B cell (primary cell): ENCODE data around the gene DNAJA3. TPM values are rescaled to one million over a fixed set of nuclear protein-coding genes. Genes with fewer than 3 reads are reported as not detected.

ENCODE experiments used
- ATAC-seq: fragments of 200-7000 bp; cut with Tn5 transposase; one replicate; pipeline ENCODE4 v1.10.0; 2021; ENCODE audit warnings: low read depth, mild to moderate bottlenecking, moderate number of reproducible peaks, moderate library complexity
- CTCF ChIA-PET: fragments of 350-600 bp; sonication (Branson Sonifier 250); formaldehyde crosslinking; loops from one replicate; lab custom pipeline; 2021; ENCODE audit warnings: antibody characterized with exemption, inconsistent platforms; lab: Charles Lee
- POLR2A ChIA-PET: fragments of 350-600 bp; sonication (Branson Sonifier 250); formaldehyde crosslinking; loops from one replicate; lab custom pipeline; 2021; ENCODE audit warnings: antibody characterized with exemption; lab: Charles Lee
- DNase-seq: peaks from one replicate; pipeline ENCODE4 v3.0.0; 2013
- H2AFZ ChIP-seq: 2 replicates; pipeline ENCODE4 v1.6.1; 2012; ENCODE audit warnings: mild to moderate bottlenecking, low read depth, low read length; ENCODE audit not compliant: insufficient read depth, poor library complexity, severe bottlenecking
- H3K27ac ChIP-seq, 2 donors: 1 replicate in 1 of 2; 2 replicates in 1 of 2; pipeline ENCODE4 v1.5.1; 2012 to 2013; ENCODE audit warnings: low read length in 2 of 2, mild to moderate bottlenecking in 2 of 2, moderate library complexity in 1 of 2
- H3K27me3 ChIP-seq, 4 experiments: fragments of 200-600 bp in 1 of 4; sonication (generic) in 1 of 4; replicated peaks in 1 of 4; 1 replicate in 2 of 4; 2 replicates in 2 of 4; pipeline versions ENCODE4 v1.6.1 to v1.7.0; 2013 to 2016; ENCODE audit warnings: low read length in 3 of 4, mild to moderate bottlenecking in 2 of 4, mixed read lengths in 1 of 4, moderate library complexity in 1 of 4; ENCODE audit not compliant: insufficient read depth in 4 of 4, control insufficient read depth in 3 of 4; ENCODE audit errors: control extremely low read depth in 1 of 4
- H3K36me3 ChIP-seq, 2 experiments: replicated peaks in 1 of 2; 1 replicate in 1 of 2; 2 replicates in 1 of 2; pipeline versions ENCODE4 v1.6.1 to v1.7.1; 2013; ENCODE audit warnings: low read length in 1 of 2; ENCODE audit not compliant: insufficient read depth in 2 of 2, control insufficient read depth in 1 of 2; ENCODE audit errors: control extremely low read depth in 1 of 2, extremely low read depth in 1 of 2
- H3K4me1 ChIP-seq, 2 donors: fragments of 200-600 bp in 1 of 2; sonication (generic) in 1 of 2; 1 replicate in 1 of 2; 2 replicates in 1 of 2; pipeline versions ENCODE4 v1.5.1 to v1.6.1; 2013 to 2017; ENCODE audit warnings: low read length in 2 of 2; ENCODE audit not compliant: control insufficient read depth in 2 of 2, insufficient read depth in 2 of 2
- H3K4me2 ChIP-seq: replicated peaks from 2 replicates; pipeline ENCODE3; 2012; ENCODE audit warnings: mild to moderate bottlenecking, low read depth, low read length; ENCODE audit not compliant: poor library complexity, severe bottlenecking
- H3K4me3 ChIP-seq, 5 experiments: fragments of 200-600 bp in 1 of 5; sonication (generic) in 1 of 5; 1 replicate in 3 of 5; 2 replicates in 2 of 5; pipeline versions ENCODE4 v1.5.1 to v1.7.0; 2011 to 2016; ENCODE audit warnings: low read length in 4 of 5, mild to moderate bottlenecking in 4 of 5, low read depth in 2 of 5, control low read depth in 1 of 5, moderate library complexity in 1 of 5; ENCODE audit not compliant: insufficient read depth in 1 of 5; ENCODE audit errors: control extremely low read depth in 1 of 5, extremely low read depth in 1 of 5
- H3K79me2 ChIP-seq: fragments of 200-600 bp; sonication (generic); one replicate; pipeline ENCODE4 v1.6.0; 2016; ENCODE audit warnings: low read length; ENCODE audit not compliant: control insufficient read depth, insufficient read depth
- H3K9ac ChIP-seq: fragments of 200-600 bp; sonication (generic); 2 replicates; pipeline ENCODE4 v1.6.1; 2017; ENCODE audit warnings: mild to moderate bottlenecking, low read length, moderate library complexity
- H3K9me3 ChIP-seq, 3 donors: one replicate each; pipeline versions ENCODE4 v1.6.1 to v1.7.1; 2013; ENCODE audit warnings: low read length in 2 of 3; ENCODE audit not compliant: control insufficient read depth in 2 of 3, insufficient read depth in 1 of 3; ENCODE audit errors: control extremely low read depth in 1 of 3
- H4K20me1 ChIP-seq: 2 replicates; pipeline ENCODE4 v1.6.0; 2012; ENCODE audit warnings: mild to moderate bottlenecking, low read length; ENCODE audit not compliant: insufficient read depth, control insufficient read depth, poor library complexity, severe bottlenecking
- H3K27ac Mint-ChIP-seq: one replicate; pipeline ENCODE4 v1.8.0; 2021; ENCODE audit warnings: mixed read lengths
- H3K27me3 Mint-ChIP-seq: one replicate; pipeline ENCODE4 v1.8.0; 2021; ENCODE audit warnings: mixed read lengths
- H3K4me1 Mint-ChIP-seq: one replicate; pipeline ENCODE4 v1.8.0; 2021; ENCODE audit warnings: mixed read lengths
- H3K4me3 Mint-ChIP-seq: one replicate; pipeline ENCODE4 v1.8.0; 2021; ENCODE audit warnings: mixed read lengths
- H3K9me3 Mint-ChIP-seq: one replicate; pipeline ENCODE4 v1.8.0; 2022; ENCODE audit warnings: mixed read lengths; ENCODE audit not compliant: insufficient read depth
- CTCF ChIP-seq: fragments of 200-600 bp; IDR thresholded peaks from one replicate; pipeline ENCODE4 v1.8.0; 2022; ENCODE audit warnings: antibody characterized with exemption, mild to moderate bottlenecking
- EZH2 ChIP-seq: IDR thresholded peaks from 2 replicates; pipeline ENCODE4 v1.6.1; 2012; ENCODE audit warnings: borderline replicate concordance, low read depth, mild to moderate bottlenecking, moderate library complexity, low read length; ENCODE audit not compliant: insufficient read depth, poor library complexity, severe bottlenecking
- WGBS: methylation state at CpG from one replicate; pipeline ENCODE4 v1.1.5; 2013; ENCODE audit warnings: missing lambda C conversion rate; ENCODE audit not compliant: insufficient coverage; 5-methylcytosine and 5-hydroxymethylcytosine counted together
- intact Hi-C: fragments of 100-400 bp; cut with micrococcal nuclease; formaldehyde crosslinking; loops from one replicate; pipeline ENCODE4 v1.10.0; 2022
- polyA plus RNA-seq: library from polyadenylated mRNA; depleted of rRNA; stranded (reverse); fragments of >200 nt; gene quantifications from 2 replicates; pipeline ENCODE4 v1.2.3, GENCODE V29; 2012
- total RNA-seq, 2 donors: library from RNA; stranded (reverse); fragments of 120-200 nt in 1 of 2; gene quantifications; 1 replicate in 1 of 2; 2 replicates in 1 of 2; pipeline versions ENCODE4 v1.2.3 to v1.2.4, GENCODE V29; 2013 to 2022

The DNAJA3 gene
- total and polyA plus RNA-seq, 2 donors (not counting 1 experiment from before 2014, with no cell fraction given): 59.3 to 67.7 TPM

- Histone ChIP-seq H3K27ac (no peak overlapping the region), H3K4me2 (no peak overlapping the region), H3K4me1 (no peaks in the 10 kb centered on the region), H3K9ac (no peak overlapping the region), H3K9me3 (no peaks in the 10 kb centered on the region), H4K20me1 (no peaks in the 10 kb centered on the region), H3K27me3 (no peaks in the 10 kb centered on the region), H2AFZ (no peak overlapping the region), H3K36me3 (peaks cover 2 to 63% of the 10 kb centered on the region in 2 experiments), H3K4me3 (no peak overlapping the region), H3K79me2 (peaks cover 1% of the 10 kb centered on the region)
- TF ChIP-seq CTCF: no peak
- no peak for TF ChIP-seq EZH2
- Mint-ChIP-seq H3K27me3 (no peaks in the 10 kb centered on the region), H3K4me3 (no peak overlapping the region), H3K4me1 (no peaks in the 10 kb centered on the region), H3K9me3 (no peaks in the 10 kb centered on the region), H3K27ac (no peak overlapping the region)
- ChIA-PET POLR2A (no interaction called here), CTCF (no interaction called here)
- DNase-seq (no peak), ATAC-seq (no peak)
- intact Hi-C loops: no loop called here
- 92% methylated on average over 5 of the region's 9 CpGs for WGBS
Measured at GRCh38 chr16:4454623-4455022, 29.0 kb downstream of the DNAJA3 start.

DNA sequence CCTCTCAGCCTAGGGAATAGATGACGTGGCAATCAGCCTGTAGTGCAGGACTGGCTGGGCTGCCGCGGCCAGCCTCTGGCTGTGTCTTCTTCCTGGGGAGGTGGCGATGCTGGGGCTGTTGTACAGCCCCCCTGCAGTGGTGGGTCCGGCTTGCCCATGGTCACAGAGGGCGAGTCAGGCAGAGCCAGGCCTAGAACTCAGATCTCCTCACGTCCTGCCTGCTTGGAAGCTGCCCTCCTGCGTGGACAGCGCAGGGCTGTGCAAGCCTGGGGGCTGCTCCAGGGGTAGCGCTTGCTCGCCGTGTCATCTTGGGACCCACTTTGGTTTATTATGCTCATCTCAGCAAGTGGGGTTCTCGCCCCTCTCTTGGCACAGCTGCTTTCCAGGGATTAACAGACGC lies 29.4 kb downstream of the DNAJA3 start:
- WGBS: 92% methylated on average over 14 of the region's 14 CpGs
- H3K27ac Mint-ChIP-seq: no peak overlapping the region
- no peak for ATAC-seq
- H3K9me3 ChIP-seq: no peaks in the 10 kb centered on the region
- DNase-seq: no peak
- no peak overlapping the region for H3K4me3 Mint-ChIP-seq
- no peak overlapping the region for H3K4me2 ChIP-seq
- no peaks in the 10 kb centered on the region for H3K9me3 Mint-ChIP-seq
- TF ChIP-seq CTCF: no peak
- no peak for TF ChIP-seq EZH2
- H3K4me3 ChIP-seq: no peak overlapping the region
- POLR2A ChIA-PET: no interaction called here
- H3K27me3 Mint-ChIP-seq: no peaks in the 10 kb centered on the region
- no peak overlapping the region for H2AFZ ChIP-seq
- H3K27me3 ChIP-seq: no peaks in the 10 kb centered on the region
- no peaks in the 10 kb centered on the region for H4K20me1 ChIP-seq
- peaks cover 2 to 59% of the 10 kb centered on the region in 2 experiments for H3K36me3 ChIP-seq
- no peak overlapping the region for H3K9ac ChIP-seq
- no peak overlapping the region for H3K27ac ChIP-seq
- no peaks in the 10 kb centered on the region for H3K79me2 ChIP-seq
- no peaks in the 10 kb centered on the region for H3K4me1 Mint-ChIP-seq
- intact Hi-C loops: no loop called here
- no peaks in the 10 kb centered on the region for H3K4me1 ChIP-seq
- CTCF ChIA-PET: no interaction called here
